IPS-20b (cell line): Measurements from ENCODE around the gene DPYD.

Experiments used
- H3K27ac ChIP-seq: one replicate; pipeline ENCODE4 v1.5.1; 2013; ENCODE audit warnings: low read length
- H3K27me3 ChIP-seq: 2 replicates; pipeline ENCODE4 v1.6.1; 2013; ENCODE audit warnings: mild to moderate bottlenecking, low read length, inconsistent platforms; ENCODE audit not compliant: insufficient read depth
- H3K36me3 ChIP-seq: 2 replicates; pipeline ENCODE4 v1.6.1; 2013; ENCODE audit warnings: low read depth, mild to moderate bottlenecking, inconsistent platforms, low read length, moderate library complexity; ENCODE audit not compliant: insufficient read depth
- H3K4me1 ChIP-seq: 2 replicates; pipeline ENCODE4 v1.6.1; 2013; ENCODE audit warnings: mild to moderate bottlenecking, control low read depth, inconsistent platforms, low read length, moderate library complexity; ENCODE audit not compliant: insufficient read depth
- H3K4me3 ChIP-seq: 2 replicates; pipeline ENCODE4 v1.5.1; 2013; ENCODE audit warnings: mild to moderate bottlenecking, low read length, inconsistent platforms
- H3K9ac ChIP-seq: 2 replicates; pipeline ENCODE4 v1.6.1; 2013; ENCODE audit warnings: low read depth, mild to moderate bottlenecking, inconsistent platforms, low read length, moderate library complexity
- H3K9me3 ChIP-seq: 2 replicates; pipeline ENCODE4 v1.6.1; 2013; ENCODE audit warnings: mild to moderate bottlenecking, low read depth, low read length, inconsistent platforms; ENCODE audit not compliant: insufficient read depth

DPYD gene

DNA sequence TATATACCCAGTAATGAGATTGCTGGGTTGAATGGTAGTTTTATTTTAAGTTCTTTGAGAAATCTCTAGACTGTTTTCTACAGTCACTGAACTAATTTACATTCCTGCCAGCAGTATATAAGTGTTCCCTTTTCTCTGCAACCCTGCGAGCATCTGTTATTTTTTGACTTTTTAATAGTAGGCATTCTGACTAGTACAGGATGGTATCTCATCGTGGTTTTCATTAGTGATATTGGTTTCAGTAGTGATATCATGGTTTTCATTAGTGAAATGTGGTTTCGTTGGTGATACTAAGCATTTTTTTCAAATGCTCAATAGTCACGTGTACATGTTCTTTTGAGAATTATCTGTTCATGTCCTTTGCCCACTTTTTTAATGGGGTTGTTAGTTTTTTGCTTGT, 882.4 kb downstream of the DPYD start:
- no peaks in the 10 kb centered on the region for H3K27me3 ChIP-seq
- no peak overlapping the region for H3K27ac ChIP-seq
- H3K9me3 ChIP-seq: no peaks in the 10 kb centered on the region
- no peaks in the 10 kb centered on the region for H3K36me3 ChIP-seq
- no peak overlapping the region for H3K4me3 ChIP-seq
- no peaks in the 10 kb centered on the region for H3K4me1 ChIP-seq
- H3K9ac ChIP-seq: no peak overlapping the region

GRCh38 chr1:97034651-97035050, 886.2 kb downstream of the DPYD start:
- no peak overlapping the region for H3K27ac ChIP-seq
- no peaks in the 10 kb centered on the region for H3K36me3 ChIP-seq
- no peaks in the 10 kb centered on the region for H3K27me3 ChIP-seq
- no peak overlapping the region for H3K4me3 ChIP-seq
- no peaks in the 10 kb centered on the region for H3K4me1 ChIP-seq
- no peaks in the 10 kb centered on the region for H3K9me3 ChIP-seq
- H3K9ac ChIP-seq: no peak overlapping the region

GRCh38 chr1:97033949-97034348, 886.9 kb downstream of the DPYD start:
- Histone ChIP-seq H3K4me1 (no peaks in the 10 kb centered on the region), H3K27ac (no peak overlapping the region), H3K4me3 (no peak overlapping the region), H3K9ac (no peak overlapping the region), H3K9me3 (no peaks in the 10 kb centered on the region), H3K27me3 (no peaks in the 10 kb centered on the region), H3K36me3 (no peaks in the 10 kb centered on the region)
